Measurements from ENCODE around the gene CNTNAP5.

Gene CNTNAP5

GRCh38 chr2:124482551-124482950, 457.5 kb downstream of the CNTNAP5 start:
- Histone ChIP-seq H3K9ac (ENCODE audit: low read depth, low read length) (no peak overlapping the region), H3K4me1 (ENCODE audit: control insufficient read depth, insufficient read depth, low read length) (peaks cover 3% of the 10 kb centered on the region), H3K4me3 (ENCODE audit: low read depth, low read length) (no peak overlapping the region), H3K36me3 (ENCODE audit: control insufficient read depth, insufficient read depth, low read length) (no peaks in the 10 kb centered on the region), H3K9me3 (ENCODE audit: control insufficient read depth, insufficient read depth, low read length) (peaks cover 3% of the 10 kb centered on the region), H3K27me3 (ENCODE audit: control insufficient read depth, insufficient read depth, low read length) (no peaks in the 10 kb centered on the region)

GRCh38 chr2:124485659-124486058, 460.6 kb downstream of the CNTNAP5 start:
- Histone ChIP-seq H3K9ac (ENCODE audit: low read depth, low read length) (no peak overlapping the region), H3K9me3 (ENCODE audit: control insufficient read depth, insufficient read depth, low read length) (peaks cover 3% of the 10 kb centered on the region), H3K27me3 (ENCODE audit: control insufficient read depth, insufficient read depth, low read length) (no peaks in the 10 kb centered on the region), H3K4me3 (ENCODE audit: low read depth, low read length) (no peak overlapping the region), H3K4me1 (ENCODE audit: control insufficient read depth, insufficient read depth, low read length) (peaks cover 2% of the 10 kb centered on the region), H3K36me3 (ENCODE audit: control insufficient read depth, insufficient read depth, low read length) (no peaks in the 10 kb centered on the region)

DNA sequence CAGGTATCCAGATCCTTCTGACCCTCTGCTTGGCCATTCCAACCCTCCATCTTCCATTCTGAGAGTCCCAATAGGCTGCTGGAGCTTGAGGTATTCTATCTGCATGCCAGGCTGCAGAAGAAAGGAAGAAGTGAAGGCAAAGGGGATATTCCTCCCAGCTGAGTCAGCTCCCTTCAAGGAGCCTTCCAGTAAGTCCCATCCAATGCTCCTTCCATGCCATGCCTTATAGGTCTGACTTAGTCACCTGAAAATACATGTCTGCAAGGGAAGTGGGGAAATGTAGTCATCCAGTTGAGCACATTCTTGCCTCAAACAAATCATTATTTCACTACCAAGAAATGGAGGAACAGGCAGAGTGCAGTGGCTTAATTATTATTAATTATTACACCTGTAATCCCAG, 464.6 kb downstream of the CNTNAP5 start:
- Histone ChIP-seq H3K4me3 (ENCODE audit: low read depth, low read length) (no peak overlapping the region), H3K4me1 (ENCODE audit: control insufficient read depth, insufficient read depth, low read length) (peaks cover 2% of the 10 kb centered on the region), H3K9ac (ENCODE audit: low read depth, low read length) (no peak overlapping the region), H3K36me3 (ENCODE audit: control insufficient read depth, insufficient read depth, low read length) (no peaks in the 10 kb centered on the region), H3K27me3 (ENCODE audit: control insufficient read depth, insufficient read depth, low read length) (no peaks in the 10 kb centered on the region), H3K9me3 (ENCODE audit: control insufficient read depth, insufficient read depth, low read length) (peaks cover 3% of the 10 kb centered on the region)

- H3K9me3 ChIP-seq (ENCODE audit: control insufficient read depth, insufficient read depth, low read length): no peaks in the 10 kb centered on the region
- H3K36me3 ChIP-seq (ENCODE audit: control insufficient read depth, insufficient read depth, low read length): no peaks in the 10 kb centered on the region
- no peak overlapping the region for H3K4me3 ChIP-seq (ENCODE audit: low read depth, low read length)
- H3K9ac ChIP-seq (ENCODE audit: low read depth, low read length): no peak overlapping the region
- H3K4me1 ChIP-seq (ENCODE audit: control insufficient read depth, insufficient read depth, low read length): no peaks in the 10 kb centered on the region
- no peaks in the 10 kb centered on the region for H3K27me3 ChIP-seq (ENCODE audit: control insufficient read depth, insufficient read depth, low read length)
These were observed 476.6 kb downstream of the CNTNAP5 start for GRCh38 chr2:124501575-124502152.

GRCh38 chr2:124514236-124514635, 489.1 kb downstream of the CNTNAP5 start:
- H3K4me3 ChIP-seq (ENCODE audit: low read depth, low read length): no peak overlapping the region
- H3K4me1 ChIP-seq (ENCODE audit: control insufficient read depth, insufficient read depth, low read length): no peaks in the 10 kb centered on the region
- no peaks in the 10 kb centered on the region for H3K9me3 ChIP-seq (ENCODE audit: control insufficient read depth, insufficient read depth, low read length)
- no peak overlapping the region for H3K9ac ChIP-seq (ENCODE audit: low read depth, low read length)
- no peaks in the 10 kb centered on the region for H3K36me3 ChIP-seq (ENCODE audit: control insufficient read depth, insufficient read depth, low read length)
- H3K27me3 ChIP-seq (ENCODE audit: control insufficient read depth, insufficient read depth, low read length): no peaks in the 10 kb centered on the region

GRCh38 chr2:124520953-124521352, 495.9 kb downstream of the CNTNAP5 start:
- Histone ChIP-seq H3K27me3 (ENCODE audit: control insufficient read depth, insufficient read depth, low read length) (no peaks in the 10 kb centered on the region), H3K9me3 (ENCODE audit: control insufficient read depth, insufficient read depth, low read length) (no peaks in the 10 kb centered on the region), H3K9ac (ENCODE audit: low read depth, low read length) (no peak overlapping the region), H3K36me3 (ENCODE audit: control insufficient read depth, insufficient read depth, low read length) (no peaks in the 10 kb centered on the region), H3K4me1 (ENCODE audit: control insufficient read depth, insufficient read depth, low read length) (no peaks in the 10 kb centered on the region), H3K4me3 (ENCODE audit: low read depth, low read length) (no peak overlapping the region)

DNA sequence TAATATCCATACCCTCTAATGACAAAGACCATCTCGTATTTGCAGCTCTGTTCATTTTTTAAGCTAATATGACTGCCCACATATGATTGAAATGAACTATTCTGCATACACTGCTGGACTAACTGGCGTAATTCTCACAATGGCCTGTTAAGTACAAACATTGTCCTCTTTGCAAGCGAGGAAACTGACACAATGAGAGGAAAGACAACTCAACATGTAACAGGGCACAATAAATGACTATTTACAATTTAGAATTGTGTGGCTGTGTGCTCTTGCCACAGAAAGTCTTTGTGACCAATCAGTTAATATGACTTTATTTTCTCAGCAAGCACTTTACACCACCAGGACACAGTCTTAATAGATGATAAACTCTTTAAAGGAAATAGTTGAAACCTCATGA, 498.0 kb downstream of the CNTNAP5 start:
- H3K36me3 ChIP-seq (ENCODE audit: control insufficient read depth, insufficient read depth, low read length): no peaks in the 10 kb centered on the region
- no peaks in the 10 kb centered on the region for H3K4me1 ChIP-seq (ENCODE audit: control insufficient read depth, insufficient read depth, low read length)
- no peaks in the 10 kb centered on the region for H3K27me3 ChIP-seq (ENCODE audit: control insufficient read depth, insufficient read depth, low read length)
- H3K4me3 ChIP-seq (ENCODE audit: low read depth, low read length): no peak overlapping the region
- no peak overlapping the region for H3K9ac ChIP-seq (ENCODE audit: low read depth, low read length)
- no peaks in the 10 kb centered on the region for H3K9me3 ChIP-seq (ENCODE audit: control insufficient read depth, insufficient read depth, low read length)

- no peak overlapping the region for H3K9ac ChIP-seq (ENCODE audit: low read depth, low read length)
- no peaks in the 10 kb centered on the region for H3K27me3 ChIP-seq (ENCODE audit: control insufficient read depth, insufficient read depth, low read length)
- H3K4me3 ChIP-seq (ENCODE audit: low read depth, low read length): no peak overlapping the region
- no peaks in the 10 kb centered on the region for H3K36me3 ChIP-seq (ENCODE audit: control insufficient read depth, insufficient read depth, low read length)
- H3K4me1 ChIP-seq (ENCODE audit: control insufficient read depth, insufficient read depth, low read length): no peaks in the 10 kb centered on the region
- H3K9me3 ChIP-seq (ENCODE audit: control insufficient read depth, insufficient read depth, low read length): no peaks in the 10 kb centered on the region
These were observed 499.2 kb downstream of the CNTNAP5 start for GRCh38 chr2:124524155-124524915.

DNA sequence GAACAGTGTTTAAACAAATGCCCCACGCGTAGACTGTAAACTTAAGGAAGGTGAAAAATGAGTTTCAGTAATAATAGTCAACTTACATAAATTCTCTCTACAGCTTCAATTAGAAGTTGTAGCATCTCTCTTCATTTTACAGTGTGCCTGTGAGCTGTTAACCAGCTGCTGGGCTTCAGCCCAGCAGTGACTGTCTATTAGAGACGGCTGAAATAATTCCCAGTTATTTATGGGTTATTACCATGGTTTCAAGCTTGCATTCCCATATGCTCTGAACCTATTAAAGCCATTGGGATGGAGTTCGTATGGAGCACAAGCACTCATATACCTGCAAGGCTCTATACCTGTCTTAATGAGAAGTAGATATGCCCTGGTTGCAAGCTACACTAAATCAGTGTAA, 501.1 kb downstream of the CNTNAP5 start:
- no peaks in the 10 kb centered on the region for H3K9me3 ChIP-seq (ENCODE audit: control insufficient read depth, insufficient read depth, low read length)
- H3K27me3 ChIP-seq (ENCODE audit: control insufficient read depth, insufficient read depth, low read length): no peaks in the 10 kb centered on the region

GRCh38 chr2:124530203-124530602, 505.1 kb downstream of the CNTNAP5 start:
- peaks cover 9% of the 10 kb centered on the region for H3K4me1 ChIP-seq (ENCODE audit: control insufficient read depth, insufficient read depth, low read length)
- no peak overlapping the region for H3K4me3 ChIP-seq (ENCODE audit: low read depth, low read length)
- no peaks in the 10 kb centered on the region for H3K27me3 ChIP-seq (ENCODE audit: control insufficient read depth, insufficient read depth, low read length)
- H3K9ac ChIP-seq (ENCODE audit: low read depth, low read length): no peak overlapping the region
- H3K36me3 ChIP-seq (ENCODE audit: control insufficient read depth, insufficient read depth, low read length): no peaks in the 10 kb centered on the region
- no peaks in the 10 kb centered on the region for H3K9me3 ChIP-seq (ENCODE audit: control insufficient read depth, insufficient read depth, low read length)

More for the DNA sequence above, 501.1 kb downstream of the CNTNAP5 start:
- Histone ChIP-seq H3K4me3 (ENCODE audit: low read depth, low read length) (no peak overlapping the region), H3K4me1 (ENCODE audit: control insufficient read depth, insufficient read depth, low read length) (no peaks in the 10 kb centered on the region), H3K9ac (ENCODE audit: low read depth, low read length) (no peak overlapping the region), H3K36me3 (ENCODE audit: control insufficient read depth, insufficient read depth, low read length) (no peaks in the 10 kb centered on the region)

GRCh38 chr2:124533226-124533954, 508.3 kb downstream of the CNTNAP5 start:
- no peaks in the 10 kb centered on the region for H3K36me3 ChIP-seq (ENCODE audit: control insufficient read depth, insufficient read depth, low read length)
- no peak overlapping the region for H3K9ac ChIP-seq (ENCODE audit: low read depth, low read length)
- H3K4me3 ChIP-seq (ENCODE audit: low read depth, low read length): no peak overlapping the region
- H3K9me3 ChIP-seq (ENCODE audit: control insufficient read depth, insufficient read depth, low read length): no peaks in the 10 kb centered on the region
- peaks cover 9% of the 10 kb centered on the region for H3K4me1 ChIP-seq (ENCODE audit: control insufficient read depth, insufficient read depth, low read length)
- no peaks in the 10 kb centered on the region for H3K27me3 ChIP-seq (ENCODE audit: control insufficient read depth, insufficient read depth, low read length)

DNA sequence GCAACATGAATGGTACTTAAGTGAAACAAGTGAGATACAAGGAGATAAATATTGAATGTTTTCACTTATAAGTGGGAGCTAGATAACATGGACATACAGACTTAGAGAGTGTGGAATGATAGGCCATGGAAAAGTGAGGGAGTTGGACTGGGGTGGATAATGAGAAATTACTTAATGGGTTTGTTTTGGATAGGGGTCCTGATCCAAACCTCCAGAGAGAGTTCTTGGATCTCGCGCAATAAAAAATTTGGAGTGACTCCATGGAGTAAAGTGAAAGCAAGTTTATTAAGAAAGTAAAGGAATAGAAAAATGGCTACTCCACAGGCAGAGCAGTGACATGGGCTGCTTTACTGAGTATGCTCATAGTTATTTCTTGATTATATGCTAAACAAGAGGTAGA, 508.9 kb downstream of the CNTNAP5 start:
- Histone ChIP-seq H3K4me1 (ENCODE audit: control insufficient read depth, insufficient read depth, low read length) (peaks cover 9% of the 10 kb centered on the region), H3K9me3 (ENCODE audit: control insufficient read depth, insufficient read depth, low read length) (no peaks in the 10 kb centered on the region), H3K27me3 (ENCODE audit: control insufficient read depth, insufficient read depth, low read length) (no peaks in the 10 kb centered on the region), H3K36me3 (ENCODE audit: control insufficient read depth, insufficient read depth, low read length) (no peaks in the 10 kb centered on the region), H3K4me3 (ENCODE audit: low read depth, low read length) (no peak overlapping the region), H3K9ac (ENCODE audit: low read depth, low read length) (no peak overlapping the region)

Measured in iPS-15b (cell line).